ENCODE results near the gene LMCD1.

LMCD1 gene

DNA sequence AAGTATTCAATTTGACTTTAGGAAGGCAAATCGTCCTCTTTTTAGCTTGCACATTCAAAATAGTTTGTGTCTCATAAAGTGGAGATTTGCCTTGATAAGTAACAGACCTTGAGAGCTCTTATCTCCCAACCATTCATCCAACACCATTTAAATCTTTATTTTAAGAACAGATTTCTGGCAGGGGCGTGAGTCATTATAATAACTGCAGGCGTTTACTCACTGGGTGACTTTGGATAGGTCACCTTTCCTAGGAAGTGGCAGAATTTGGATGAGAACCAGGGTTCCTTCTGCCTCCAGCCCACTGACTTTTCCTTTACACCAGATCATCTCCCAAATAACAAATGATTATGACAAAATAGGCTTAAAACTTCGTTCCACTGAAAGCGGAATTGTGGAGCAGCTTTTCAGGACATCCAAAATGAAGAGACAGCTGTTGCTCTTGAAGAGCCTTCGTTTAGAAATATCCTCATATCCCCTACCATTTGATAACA, 5.0 kb downstream of the LMCD1 start:
- no peak for DNase-seq

DNA sequence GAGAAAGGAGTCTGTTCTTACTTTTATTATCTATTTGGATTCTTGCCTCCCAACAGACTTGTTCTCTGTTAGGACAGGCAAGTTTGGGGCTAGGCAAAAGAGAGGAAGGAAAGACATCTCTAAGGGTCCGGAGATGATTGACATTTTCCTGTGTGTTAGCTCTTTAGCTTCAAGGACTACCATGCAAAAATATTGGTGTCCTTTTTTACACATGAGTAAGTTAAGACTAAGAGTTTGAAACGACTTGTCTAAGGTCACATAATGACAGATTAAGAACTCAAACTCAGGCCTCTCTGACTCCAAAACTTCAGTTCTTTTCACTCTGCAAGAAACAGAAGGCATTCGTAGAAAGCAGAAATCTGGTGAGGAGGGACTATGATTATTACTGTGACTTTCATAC, 5.9 kb downstream of the LMCD1 start:
- DNase-seq, result no peak

DNA sequence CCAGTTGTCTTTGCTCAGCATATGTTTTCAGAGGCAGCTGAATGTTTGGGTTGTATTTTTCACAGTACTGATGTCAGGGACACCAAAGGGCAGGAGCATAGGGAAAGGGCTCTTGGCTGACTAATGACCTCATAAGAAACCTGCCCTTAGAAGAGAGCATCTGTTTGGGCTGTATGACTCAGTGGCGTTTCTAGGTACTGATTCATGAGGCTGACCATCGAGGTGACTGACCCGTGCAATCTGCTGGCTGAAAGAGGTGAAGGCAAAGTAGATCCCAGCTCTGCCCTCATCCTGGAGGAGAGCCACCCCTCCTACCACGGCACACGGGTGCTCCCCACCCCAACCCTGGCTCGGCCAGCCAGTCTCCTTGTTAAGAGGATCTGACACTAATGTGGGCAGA, 8.3 kb downstream of the LMCD1 start:
- no peak for DNase-seq

DNA sequence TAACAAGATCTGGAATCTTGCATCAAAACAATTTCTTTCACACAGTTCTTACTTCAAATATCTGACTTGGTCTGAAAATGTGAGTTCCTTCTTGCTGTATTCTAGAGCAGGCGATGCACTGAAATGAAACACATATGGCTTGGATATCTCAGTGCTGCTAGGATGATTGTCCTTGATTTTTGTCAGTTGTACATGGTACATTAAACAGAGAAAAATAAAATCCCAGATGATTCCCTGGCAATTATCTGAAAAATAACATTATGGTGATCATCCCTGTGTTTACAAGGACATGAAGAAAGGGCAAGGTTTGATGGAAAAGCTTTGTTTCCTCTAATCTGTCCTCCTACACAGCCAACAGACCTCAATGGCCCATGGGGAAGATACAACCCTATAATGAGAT, 10.6 kb downstream of the LMCD1 start:
- DNase-seq, result no peak

DNA sequence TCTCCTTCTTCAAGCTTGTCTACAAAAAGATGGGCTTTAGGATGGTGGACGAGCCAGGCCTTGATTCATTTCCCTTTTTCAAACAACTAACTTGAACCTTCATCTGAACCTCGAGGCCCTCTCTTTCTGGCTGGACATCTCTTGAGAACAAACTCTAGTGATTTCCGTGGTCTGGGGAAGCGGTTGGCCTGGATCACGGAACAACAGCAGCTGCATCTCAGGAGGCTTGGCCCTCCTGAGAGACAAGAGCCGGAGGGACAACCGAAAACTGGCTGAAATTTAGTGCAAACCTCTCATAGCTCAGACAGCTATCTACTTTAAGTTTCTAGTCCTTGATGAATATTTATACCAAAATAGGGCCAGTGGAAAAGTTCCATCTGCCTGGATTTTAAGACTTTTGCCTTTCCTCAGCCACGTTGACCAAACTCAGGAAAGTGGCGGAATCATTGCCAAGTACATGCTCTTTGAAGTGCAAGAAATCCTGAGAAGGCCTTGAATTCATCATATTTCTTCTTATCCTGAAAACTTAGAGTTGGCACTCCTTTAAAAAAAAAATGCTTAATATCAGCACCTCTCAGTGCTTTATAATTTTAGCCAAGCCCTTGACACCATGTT, 14.5 kb downstream of the LMCD1 start:
- DNase-seq, result no peak

DNA sequence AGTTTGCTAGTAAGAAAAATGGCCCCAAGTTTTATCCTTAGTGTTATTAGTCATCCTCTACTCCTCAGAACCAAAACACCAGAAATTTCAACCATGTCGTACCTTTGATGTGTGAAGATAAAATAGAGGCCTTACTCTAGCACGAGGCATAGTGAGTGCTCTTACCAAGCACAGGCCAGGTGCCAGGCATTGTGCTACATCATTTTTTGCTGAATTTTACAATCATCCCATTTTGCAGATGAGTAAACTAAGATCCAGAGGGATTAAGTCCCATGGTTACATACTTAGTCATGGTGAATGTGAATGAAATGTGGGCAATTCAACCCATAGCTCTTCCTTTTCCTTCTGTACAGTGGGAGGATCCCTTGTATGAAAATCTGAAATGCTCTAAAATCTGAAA, 15.2 kb downstream of the LMCD1 start:
- DNase-seq, result no peak

DNA sequence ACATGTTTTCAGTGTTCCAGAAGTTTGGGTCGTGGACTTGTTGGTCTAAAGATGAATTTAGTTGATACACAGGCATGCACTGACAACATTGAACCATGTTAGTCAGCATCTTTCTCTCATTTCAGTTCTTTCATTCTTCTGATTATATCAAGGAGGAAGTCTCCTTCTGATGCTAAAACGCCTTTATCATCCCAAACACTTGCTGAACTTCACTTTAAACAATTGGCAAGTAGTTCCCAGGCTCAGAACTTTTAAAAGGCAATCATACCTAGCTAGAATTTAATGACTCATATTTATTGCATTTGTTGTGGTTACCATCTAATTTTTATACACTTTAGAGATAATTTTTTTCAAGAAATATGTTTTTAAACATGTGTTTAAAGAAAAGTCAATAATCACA, 15.9 kb downstream of the LMCD1 start:
- DNase-seq, result no peak

DNA sequence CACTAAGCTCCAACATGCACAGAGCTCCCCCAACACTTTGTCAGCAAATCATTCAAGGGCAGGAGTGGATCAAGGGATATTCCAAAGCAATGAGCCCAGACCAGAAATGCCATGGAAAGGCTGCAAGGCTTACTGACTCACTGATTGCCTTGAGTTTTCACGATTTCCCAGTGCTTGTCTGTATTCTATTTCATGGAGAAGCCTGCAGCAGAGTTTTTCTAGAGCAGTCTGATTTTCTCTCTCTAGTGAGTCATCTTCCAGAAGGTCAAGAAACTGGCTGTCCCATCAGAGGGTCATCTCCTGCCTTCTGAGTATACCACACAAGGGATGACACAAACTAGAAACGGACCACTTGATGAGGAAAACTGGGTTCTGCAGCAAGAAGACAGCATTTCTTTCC, 16.5 kb downstream of the LMCD1 start:
- DNase-seq, result no peak

DNA sequence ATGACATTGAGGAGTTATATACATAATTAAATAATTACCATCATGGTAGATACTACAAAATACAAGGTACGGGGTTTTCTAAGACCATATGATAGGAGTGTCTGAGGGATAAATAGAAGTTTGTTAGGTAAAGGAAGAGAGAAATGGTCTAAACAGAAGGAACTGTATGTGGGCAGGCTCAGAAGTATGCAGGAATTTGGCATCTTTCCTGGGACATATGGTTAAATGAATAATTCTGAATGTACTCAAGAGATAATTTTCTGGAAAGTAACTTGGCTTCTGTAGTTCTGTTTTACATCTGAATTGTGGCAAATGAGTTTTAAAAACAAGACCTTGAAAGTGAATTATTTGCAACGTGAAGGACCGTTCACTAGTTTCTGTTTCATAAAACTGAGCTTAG, 17.5 kb downstream of the LMCD1 start:
- no peak for DNase-seq

DNA sequence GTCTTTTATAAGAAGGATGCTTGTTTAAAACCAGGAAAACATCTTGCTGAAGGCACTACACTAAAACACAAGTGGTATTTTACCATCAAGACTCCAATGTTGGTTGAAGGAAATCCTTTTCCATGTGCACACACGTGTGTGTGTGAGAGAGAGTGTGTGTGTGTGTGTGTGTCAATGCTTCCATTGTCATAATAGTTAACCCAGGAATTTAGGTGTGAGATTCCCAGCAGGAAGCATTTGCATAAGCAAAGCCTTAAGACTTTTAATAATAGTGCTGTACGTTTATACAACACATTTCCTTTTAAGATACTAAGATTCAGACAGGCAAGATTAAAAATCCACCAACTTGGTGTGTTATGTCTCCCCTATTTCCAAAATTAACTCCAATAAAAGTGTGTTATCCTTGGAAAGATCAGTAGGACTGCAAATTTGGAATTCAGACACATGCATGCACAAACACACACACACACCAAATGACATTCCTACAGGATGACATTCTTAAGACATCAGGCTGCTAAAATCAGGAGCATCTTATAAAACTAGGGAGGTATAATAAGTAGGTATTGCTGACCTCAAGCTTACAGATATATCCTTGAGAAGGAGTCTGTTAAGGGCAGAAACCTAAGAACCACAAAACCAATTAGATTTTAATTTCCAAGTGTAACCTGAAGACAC, 18.3 kb downstream of the LMCD1 start:
- no peak for DNase-seq

DNA sequence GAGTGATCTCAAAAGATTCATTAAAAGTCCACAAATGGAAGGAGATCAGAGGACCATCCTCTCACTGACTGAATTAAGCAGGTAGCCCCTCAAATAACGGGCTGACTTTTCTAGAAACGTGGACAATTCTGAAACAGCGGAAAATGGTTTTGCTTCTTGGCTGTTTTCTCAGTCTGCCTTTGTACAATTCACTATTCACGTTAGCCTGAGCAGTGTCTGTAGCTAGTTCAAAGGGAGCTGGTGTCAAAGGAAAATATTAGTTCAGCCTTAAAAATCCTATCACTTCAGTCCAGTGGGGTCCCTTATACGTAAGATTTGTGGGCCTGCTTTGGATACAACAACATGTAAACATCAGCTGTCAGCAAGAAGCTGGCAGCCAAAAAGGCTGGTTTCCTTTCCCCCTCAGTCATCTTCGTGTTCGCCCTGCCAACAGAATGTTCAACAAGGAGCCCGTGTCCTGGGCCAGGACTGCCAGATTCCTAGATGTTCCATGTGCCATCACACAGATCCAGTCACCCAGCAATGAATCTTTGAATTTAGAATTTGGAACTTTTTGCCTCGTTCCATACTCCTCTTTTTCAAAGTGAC, 19.3 kb downstream of the LMCD1 start:
- no peak for DNase-seq

DNA sequence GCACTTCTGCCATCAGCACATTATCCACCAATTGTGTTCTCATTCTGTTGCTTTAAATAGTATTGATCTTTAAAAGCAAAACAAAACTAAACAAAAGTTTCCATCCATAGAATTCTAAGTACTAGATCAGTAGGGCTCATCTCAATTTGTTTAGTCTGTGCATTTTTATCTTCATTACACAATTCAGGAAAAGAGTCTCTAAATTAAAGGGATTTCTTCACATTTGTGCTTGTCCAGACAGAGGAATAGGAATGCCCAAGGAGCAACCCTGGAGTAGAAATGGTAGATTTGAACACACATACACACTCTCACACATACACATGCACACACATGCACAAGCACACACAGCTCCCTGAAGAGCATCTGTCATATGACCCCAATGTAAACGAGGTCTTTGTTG, 21.4 kb downstream of the LMCD1 start:
- no peak for DNase-seq

DNA sequence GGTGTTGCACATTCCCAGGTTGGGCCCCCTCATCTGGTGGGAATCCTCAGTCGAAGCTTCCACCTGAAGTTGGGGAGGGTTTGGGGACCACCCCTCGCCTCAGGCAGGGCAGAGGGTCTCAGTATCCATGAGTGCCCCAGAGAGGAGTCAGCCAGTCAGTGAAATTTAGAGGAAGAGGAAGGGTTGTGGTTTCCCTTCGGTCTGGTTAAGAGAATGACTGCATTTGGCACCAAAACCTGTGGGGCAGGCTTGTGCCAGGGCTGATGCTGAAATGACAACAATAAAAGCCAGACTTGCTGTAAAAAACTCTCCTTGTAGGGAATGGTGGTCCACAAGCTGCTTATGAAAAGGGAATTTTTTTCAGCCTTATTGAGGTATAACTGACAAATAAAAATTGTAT, 22.6 kb downstream of the LMCD1 start:
- DNase-seq, result no peak

DNA sequence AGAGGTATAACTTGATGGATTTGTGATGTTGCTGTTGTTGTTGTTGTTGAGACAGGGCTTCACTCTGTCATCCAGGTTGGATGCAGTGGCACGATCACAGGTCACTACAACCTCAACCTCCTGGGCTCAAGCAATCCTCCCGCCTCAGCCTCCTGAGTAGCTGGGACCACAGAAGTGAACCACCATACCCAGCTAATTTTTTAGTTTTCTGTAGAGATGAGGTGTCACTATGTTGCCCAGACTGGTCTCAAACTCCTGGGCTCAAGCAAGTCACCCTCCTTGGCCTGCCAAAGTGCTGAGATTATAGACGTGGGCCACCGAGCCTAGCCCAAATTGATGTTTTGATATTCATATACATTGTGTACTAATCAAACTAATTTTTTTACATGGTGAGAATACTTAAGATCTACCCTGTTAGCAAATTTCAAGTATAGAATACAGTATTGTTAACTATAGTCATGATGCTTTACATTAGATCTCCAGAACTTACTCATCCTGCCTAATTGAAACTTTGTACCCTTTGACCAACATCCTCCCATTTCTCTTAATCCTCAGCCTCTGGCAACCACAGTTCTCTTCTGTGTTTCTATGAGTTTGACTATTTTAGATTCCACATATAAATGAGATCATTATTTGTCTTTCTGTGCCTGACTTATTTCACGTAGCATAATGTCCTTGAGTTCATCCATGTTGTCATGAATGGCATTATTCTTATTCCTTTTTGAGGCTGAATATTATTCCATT, 23.2 kb downstream of the LMCD1 start:
- no peak for DNase-seq

DNA sequence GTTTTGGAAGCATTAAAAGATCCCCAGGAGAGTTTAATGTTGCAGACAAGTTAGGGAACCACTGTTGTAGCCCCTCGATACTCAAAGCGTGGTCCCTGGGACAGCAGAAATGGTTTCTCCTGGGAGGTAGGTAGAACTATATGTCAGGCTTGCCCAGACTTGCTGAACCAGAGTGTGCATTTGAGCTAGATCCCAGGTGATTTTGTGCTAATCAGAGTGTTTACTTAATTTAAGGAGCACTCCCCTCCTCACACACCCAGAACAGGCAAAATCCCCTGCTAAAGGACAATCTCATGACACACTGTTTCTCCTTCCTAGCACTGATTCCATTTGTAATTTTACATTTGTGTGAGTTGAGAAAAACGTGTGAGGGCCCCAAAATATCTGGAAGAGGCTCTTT, 24.3 kb downstream of the LMCD1 start:
- DNase-seq, result no peak

DNA sequence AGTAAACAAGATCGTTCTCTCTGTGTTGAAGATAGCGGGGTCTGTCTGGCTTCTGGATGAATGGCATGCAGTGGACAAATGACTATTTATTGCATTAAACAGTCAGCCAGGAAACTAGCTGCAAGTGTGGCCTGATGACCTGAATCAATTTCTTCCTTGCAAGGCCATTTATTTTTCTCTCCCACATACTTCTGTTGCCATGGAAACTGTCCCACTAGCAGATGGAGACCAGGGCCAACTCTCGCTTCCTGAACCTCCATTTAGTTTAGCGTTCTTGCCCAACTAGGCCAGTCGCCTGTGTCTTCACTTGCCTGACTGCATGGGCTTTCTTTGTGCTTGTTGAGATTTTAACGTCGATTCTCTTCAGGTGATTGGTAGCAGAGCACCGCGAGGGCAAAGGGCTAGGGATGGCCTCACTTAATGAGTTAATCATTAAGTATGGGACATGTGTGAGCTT, 27.6 kb downstream of the LMCD1 start:
- no peak for DNase-seq

DNA sequence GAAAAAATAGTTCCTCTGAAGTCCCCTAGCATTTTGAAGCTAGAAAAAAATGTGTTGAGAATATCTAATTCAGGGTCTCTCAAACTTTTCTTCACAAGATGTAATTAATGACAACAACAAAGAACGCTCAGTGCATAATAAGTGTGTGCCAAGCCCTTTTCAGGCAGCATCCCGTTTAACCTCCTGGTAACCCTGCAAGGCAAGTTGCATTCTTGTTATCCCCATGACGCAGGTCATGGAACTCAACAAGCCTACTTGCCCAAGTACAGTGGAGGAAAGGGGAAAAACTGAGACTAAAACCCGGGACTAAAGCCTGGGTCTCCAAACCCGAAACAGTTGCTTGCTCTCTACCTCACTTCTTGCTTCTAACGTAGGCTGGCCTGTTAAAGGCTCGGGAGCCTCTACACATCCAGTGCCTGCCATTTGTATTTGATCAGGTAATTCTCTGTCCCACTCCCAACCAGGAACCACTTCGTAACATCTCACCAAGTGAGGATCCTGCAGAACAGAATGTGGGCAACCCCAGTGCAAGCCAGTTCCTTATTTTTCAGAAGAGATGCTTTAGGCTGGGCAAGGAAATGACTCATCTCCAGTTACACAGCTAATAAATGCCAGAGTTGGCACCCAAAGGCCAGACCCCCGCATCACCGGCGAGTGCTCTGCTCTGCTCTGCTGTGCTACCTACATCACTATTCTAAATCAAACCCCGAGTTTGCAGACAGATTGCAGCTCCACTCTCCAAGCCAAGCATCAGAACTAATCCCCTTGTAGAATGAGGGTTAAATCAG, 28.3 kb downstream of the LMCD1 start:
- no peak for DNase-seq

DNA sequence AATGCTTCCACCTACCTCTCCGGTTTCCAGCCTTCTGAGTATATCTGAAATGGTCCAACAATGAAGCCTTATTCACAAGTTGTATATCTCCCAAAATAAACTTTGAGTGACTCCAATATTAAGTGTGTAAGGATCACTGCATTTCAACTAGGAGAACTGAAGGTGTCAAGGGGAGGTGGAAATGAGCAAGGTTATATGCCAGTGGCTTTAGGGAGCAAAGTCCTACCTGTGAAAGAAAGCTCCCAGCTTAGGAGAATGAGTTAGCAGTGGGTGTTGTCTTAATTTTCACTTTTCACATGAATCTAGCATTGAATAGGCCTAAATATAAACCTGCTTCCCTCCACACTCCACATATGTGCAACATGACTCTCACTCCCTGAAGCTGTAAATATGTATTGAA, 29.0 kb downstream of the LMCD1 start:
- no peak for DNase-seq

DNA sequence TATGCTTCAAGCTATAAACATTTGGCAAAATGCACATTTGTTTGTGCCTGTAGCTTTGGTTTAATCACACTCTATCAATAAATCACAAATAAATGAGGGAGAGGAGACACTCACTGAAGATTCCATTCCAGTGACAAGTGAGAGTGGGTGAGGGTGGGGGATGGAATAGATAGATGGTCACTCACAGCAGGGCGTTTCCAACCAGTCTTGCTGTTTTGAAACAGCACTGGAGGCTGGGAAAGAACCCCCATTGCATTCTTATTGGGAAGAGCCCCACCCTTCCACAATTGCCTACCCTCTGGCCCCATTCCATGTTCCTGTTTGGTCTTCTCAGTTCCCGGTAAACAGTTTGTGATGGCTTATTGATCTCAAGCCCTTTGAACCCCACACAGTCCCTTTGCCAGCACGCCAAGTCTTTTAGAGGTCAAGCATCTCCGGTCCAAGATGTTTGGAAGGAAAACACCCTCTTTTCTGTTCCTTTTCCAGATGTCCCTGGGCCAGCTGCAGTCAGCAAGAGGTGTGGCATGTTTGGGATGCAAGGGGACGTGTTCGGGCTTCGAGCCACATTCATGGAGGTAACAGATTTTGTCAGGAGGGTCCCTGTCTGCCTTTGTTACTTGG, 30.7 kb downstream of the LMCD1 start:
- no peak for DNase-seq

DNA sequence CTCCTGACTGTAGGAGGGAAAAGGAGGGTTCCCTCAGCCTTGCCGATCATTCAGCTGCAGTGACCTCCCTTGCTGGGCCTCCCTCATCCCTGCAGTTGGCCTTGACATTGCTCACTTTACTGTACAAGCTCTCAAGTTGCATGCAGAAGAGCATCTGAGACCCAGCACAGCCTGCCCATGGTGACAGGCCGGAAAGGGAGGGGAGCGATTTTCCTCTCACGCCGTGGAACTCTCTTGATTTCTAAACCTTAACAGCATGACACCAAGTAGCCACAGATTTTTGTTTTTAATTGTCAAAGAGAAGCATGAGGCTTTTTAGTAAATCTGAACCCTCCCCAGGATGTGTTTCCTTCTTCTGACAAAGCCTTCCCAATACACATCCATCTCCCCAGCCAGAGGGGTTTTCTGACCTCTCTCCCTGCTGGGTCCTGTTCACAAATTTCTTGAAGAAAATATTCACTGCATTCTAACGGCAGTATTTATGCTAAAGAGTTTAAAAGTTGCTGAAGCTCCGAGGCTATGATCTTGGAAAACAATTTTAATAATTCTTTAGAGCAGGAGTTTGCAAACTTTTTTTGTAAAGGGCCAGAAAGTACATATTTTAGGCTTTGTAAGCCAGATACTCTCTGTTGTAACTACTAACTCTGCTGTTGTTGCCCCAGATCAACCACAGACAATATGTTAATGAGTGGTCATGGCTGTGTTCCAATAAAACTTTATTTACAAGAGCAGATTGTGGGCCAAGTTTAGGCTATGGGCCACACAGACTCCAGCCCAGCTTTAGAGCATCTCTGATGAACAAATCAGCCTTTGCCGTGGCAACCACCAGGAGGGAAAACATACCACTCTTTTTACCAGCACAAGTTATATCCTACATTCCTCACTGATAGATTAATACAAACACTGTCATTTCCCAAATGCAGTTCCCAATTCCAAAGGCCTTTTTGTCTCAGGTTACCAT, 34.8 kb downstream of the LMCD1 start:
- DNase-seq, result no peak

DNA sequence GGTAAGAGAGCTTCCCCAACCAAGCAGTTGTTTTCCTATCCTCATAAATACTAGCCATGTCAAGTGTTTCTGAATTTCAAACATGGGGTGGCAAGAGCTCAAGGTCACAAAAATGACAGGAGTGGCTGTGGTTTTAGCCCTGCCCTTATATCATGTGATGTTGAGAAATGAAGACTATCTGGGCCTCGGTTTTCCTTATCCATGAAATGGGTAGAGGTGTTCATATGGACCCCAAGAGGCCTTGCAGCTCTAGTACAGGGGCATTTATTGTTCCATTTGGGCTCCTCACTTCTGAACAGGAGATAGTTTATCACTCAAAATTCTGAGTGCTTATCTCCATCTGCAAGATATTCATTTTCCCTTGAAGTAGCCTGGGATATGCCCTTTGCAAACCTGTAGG, 35.8 kb downstream of the LMCD1 start:
- DNase-seq, result no peak
